HEK293T (cell line): ENCODE data around the gene DACH1.

ENCODE experiments used
- CTCF ChIA-PET: fragments of 350-600 bp; formaldehyde crosslinking; extraction: SDS; loops from one replicate; lab custom pipeline; 2021; ENCODE audit warnings: antibody characterized with exemption, inconsistent platforms; lab: Yijun Ruan, JAX
- POLR2A ChIA-PET: fragments of 350-600 bp; formaldehyde crosslinking; extraction: SDS; loops from one replicate; lab custom pipeline; 2020; ENCODE audit warnings: antibody characterized with exemption, inconsistent platforms; lab: Yijun Ruan, JAX
- DNase-seq: peaks from one replicate; pipeline ENCODE4 v3.0.0; 2012; ENCODE audit warnings: mixed read lengths; ENCODE audit errors: extremely low spot score
- ARNT ChIP-seq: fragments of 450-650 bp; IDR thresholded peaks from 2 replicates; pipeline ENCODE4 v1.6.1; 2017; ENCODE audit warnings: mild to moderate bottlenecking
- BHLHE40 ChIP-seq: fragments of 450-650 bp; IDR thresholded peaks from 2 replicates; pipeline ENCODE4 v1.6.1; 2016; ENCODE audit warnings: mild to moderate bottlenecking, moderate library complexity, borderline replicate concordance
- CTBP1 ChIP-seq: fragments of 450-650 bp; IDR thresholded peaks from 2 replicates; pipeline ENCODE4 v1.6.1; 2016; ENCODE audit warnings: borderline replicate concordance
- ELF4 ChIP-seq: fragments of 450-650 bp; IDR thresholded peaks from 2 replicates; pipeline ENCODE4 v1.6.1; 2017; ENCODE audit warnings: antibody characterized with exemption
- FOXA1 ChIP-seq: fragments of 450-650 bp; IDR thresholded peaks from 2 replicates; pipeline ENCODE4 v1.6.1; 2016; ENCODE audit warnings: mild to moderate bottlenecking
- FOXK2 ChIP-seq: fragments of 450-650 bp; IDR thresholded peaks from 2 replicates; pipeline ENCODE4 v1.6.1; 2016; ENCODE audit warnings: mild to moderate bottlenecking
- FOXM1 ChIP-seq: fragments of 450-650 bp; IDR thresholded peaks from 2 replicates; pipeline ENCODE4 v1.6.1; 2017; ENCODE audit warnings: mild to moderate bottlenecking, borderline replicate concordance
- HDGF ChIP-seq: fragments of 450-650 bp; IDR thresholded peaks from 2 replicates; pipeline ENCODE4 v1.6.1; 2017; ENCODE audit warnings: antibody characterized with exemption, borderline replicate concordance
- L3MBTL2 ChIP-seq: fragments of 450-650 bp; conservative IDR thresholded peaks from 2 replicates; pipeline ENCODE4 v1.6.1; 2016; ENCODE audit warnings: mild to moderate bottlenecking
- LEF1 ChIP-seq: fragments of 450-650 bp; IDR thresholded peaks from 2 replicates; pipeline ENCODE4 v1.6.1; 2017; ENCODE audit warnings: mild to moderate bottlenecking, borderline replicate concordance
- NFRKB ChIP-seq: fragments of 450-650 bp; IDR thresholded peaks from 2 replicates; pipeline ENCODE4 v1.6.1; 2016; ENCODE audit warnings: mild to moderate bottlenecking, moderate library complexity
- SP1 ChIP-seq: fragments of 450-650 bp; IDR thresholded peaks from 2 replicates; pipeline ENCODE4 v1.6.1; 2017
- SUZ12 ChIP-seq: fragments of 450-650 bp; IDR thresholded peaks from 2 replicates; pipeline ENCODE4 v1.6.1; 2016; ENCODE audit warnings: mild to moderate bottlenecking
- TARDBP ChIP-seq: fragments of 450-650 bp; IDR thresholded peaks from 2 replicates; pipeline ENCODE4 v1.6.1; 2016
- ZNF384 ChIP-seq: fragments of 450-650 bp; IDR thresholded peaks from 2 replicates; pipeline ENCODE4 v1.6.1; 2016
- TF ChIP-seq, protein P1 (sequence below): fragments of 450-650 bp; IDR thresholded peaks from 2 replicates; pipeline ENCODE4 v1.6.1; 2016

The DACH1 gene

DNA sequence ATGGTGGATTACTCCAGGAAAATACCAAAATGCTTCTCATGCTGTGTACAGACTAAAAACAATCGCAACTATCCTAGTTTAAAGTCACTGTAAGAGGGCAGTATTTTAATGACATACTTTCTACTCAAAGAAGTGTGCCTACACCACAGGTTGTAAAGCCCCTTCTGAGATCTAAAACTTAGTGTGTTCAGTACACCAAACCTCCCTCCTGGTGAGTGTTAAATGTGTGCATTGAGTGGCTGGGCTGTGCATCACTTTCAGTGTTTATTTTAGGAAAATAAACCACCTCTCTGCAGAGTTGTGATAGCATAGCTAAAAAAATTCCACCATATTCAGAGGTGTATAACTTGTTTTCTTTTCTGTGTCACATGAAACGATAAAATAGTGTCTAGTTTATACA, 263.7 kb downstream of the DACH1 start:
- DNase-seq = peak; percentile 60
- ChIA-PET POLR2A (no interaction called here), CTCF (no interaction called here)
- TF ChIP-seq ZNF384 (no peak), BHLHE40 (no peak; the same call in 1 of the 2 replicates), LEF1 (no peak; the same call in 1 of the 2 replicates), L3MBTL2 (no peak), CTBP1 (peak; percentile 77; the same call in 1 of the 2 replicates), SUZ12 (no peak), ARNT (peak; percentile 45; the same call in 1 of the 2 replicates)
- TF ChIP-seq, protein P1, sequence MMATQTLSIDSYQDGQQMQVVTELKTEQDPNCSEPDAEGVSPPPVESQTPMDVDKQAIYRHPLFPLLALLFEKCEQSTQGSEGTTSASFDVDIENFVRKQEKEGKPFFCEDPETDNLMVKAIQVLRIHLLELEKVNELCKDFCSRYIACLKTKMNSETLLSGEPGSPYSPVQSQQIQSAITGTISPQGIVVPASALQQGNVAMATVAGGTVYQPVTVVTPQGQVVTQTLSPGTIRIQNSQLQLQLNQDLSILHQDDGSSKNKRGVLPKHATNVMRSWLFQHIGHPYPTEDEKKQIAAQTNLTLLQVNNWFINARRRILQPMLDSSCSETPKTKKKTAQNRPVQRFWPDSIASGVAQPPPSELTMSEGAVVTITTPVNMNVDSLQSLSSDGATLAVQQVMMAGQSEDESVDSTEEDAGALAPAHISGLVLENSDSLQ = peak; percentile 64

DNA sequence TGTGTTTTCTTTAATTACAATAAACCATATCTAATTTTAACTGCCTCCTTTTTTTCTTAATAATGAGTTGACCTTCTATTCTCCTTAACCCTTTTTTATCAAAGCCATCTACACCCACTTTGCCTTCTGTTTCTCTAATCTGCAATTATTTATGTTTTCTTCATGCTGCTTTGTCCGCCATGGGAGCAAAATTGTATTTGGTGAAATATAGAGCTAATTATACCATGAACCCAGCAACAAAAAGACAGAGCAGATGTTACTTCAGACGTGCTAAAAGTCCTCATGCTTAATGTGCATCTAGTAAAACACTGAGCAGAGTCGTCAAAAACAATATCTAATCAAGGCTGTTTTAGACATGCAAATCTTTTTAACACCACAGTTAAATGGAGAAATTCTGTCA, 264.7 kb downstream of the DACH1 start:
- POLR2A ChIA-PET = no interaction called here
- no peak for TF ChIP-seq ZNF384
- no peak for TF ChIP-seq FOXA1
- no peak for TF ChIP-seq ELF4
- no peak for TF ChIP-seq HDGF
- TF ChIP-seq CTBP1 = no peak
- TF ChIP-seq BHLHE40 = no peak
- TF ChIP-seq SUZ12 = no peak
- TF ChIP-seq, protein P1 = no peak
- no peak for TF ChIP-seq ARNT
- TF ChIP-seq FOXM1 = no peak
- TF ChIP-seq FOXK2 = no peak
- TF ChIP-seq SP1 = no peak
- TF ChIP-seq L3MBTL2 = no peak
- no peak for TF ChIP-seq NFRKB
- TF ChIP-seq TARDBP = no peak
- TF ChIP-seq LEF1 = no peak
- CTCF ChIA-PET = no interaction called here
- no peak for DNase-seq

DNA sequence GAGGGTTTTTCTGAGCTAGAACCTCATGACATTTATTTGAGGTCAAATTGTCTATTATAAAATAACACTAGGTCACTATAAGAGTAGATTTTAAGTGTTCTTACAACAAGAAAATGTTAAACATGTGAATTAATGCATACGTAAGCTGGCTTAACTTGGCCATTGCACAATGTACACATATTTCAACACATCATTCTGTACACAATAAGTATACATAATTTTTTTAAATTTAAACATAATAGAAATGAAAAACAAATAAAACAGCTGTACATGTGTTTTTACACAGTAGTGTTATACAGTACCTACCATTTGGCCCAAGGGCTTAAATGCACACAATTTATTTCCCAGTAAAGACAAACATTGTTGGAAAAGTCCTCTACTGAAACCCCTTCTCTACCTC, 269.9 kb downstream of the DACH1 start:
- TF ChIP-seq FOXK2 (no peak), ELF4 (no peak), FOXA1 (no peak), ARNT (no peak), BHLHE40 (no peak), HDGF (no peak), SUZ12 (no peak), LEF1 (no peak), FOXM1 (no peak), CTBP1 (no peak), ZNF384 (no peak), SP1 (no peak)
- CTCF ChIA-PET = no interaction called here
- DNase-seq = no peak
- POLR2A ChIA-PET = interaction anchor here (0.8 kb wide), 1 partner anchor 268 kb away, joined by 4 read pairs; no protein-coding TSS in a partner anchor

DNA sequence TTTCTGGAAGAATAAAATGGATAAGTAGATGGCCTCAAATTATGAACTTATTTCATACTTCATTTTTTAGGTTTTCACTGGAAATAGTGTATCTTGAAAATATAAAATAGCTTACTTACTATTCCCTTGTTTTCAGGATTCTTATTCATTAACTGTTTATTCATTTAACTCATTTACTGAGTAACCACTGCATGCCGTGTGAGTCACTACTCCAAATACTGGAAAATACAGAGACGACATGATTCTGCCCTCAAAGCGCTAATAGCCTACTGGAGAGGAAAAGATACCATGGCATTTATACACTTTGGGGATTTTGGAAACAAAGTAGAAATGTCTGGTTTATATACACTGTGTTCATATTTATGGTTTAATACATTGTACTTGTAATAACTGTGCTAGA, 270.9 kb downstream of the DACH1 start:
- ChIA-PET POLR2A (no interaction called here), CTCF (no interaction called here)
- TF ChIP-seq ZNF384 (no peak), FOXA1 (no peak), FOXM1 (no peak), L3MBTL2 (no peak), LEF1 (no peak), FOXK2 (no peak), HDGF (no peak), SP1 (no peak), CTBP1 (no peak), TARDBP (no peak), NFRKB (no peak), ARNT (no peak), ELF4 (no peak), SUZ12 (no peak), BHLHE40 (no peak)
- TF ChIP-seq, protein P1 = no peak
- DNase-seq = no peak

- DNase-seq = no peak
- ChIA-PET POLR2A (no interaction called here), CTCF (no interaction called here)
- TF ChIP-seq SP1 (no peak), LEF1 (no peak), ZNF384 (no peak), BHLHE40 (no peak), NFRKB (no peak), ARNT (no peak), TARDBP (no peak), HDGF (no peak), FOXM1 (no peak), FOXK2 (no peak), ELF4 (no peak), L3MBTL2 (no peak), CTBP1 (no peak)
- TF ChIP-seq, protein P1 = no peak
Observed at GRCh38 chr13:71593566-71593965, 273.4 kb downstream of the DACH1 start.

GRCh38 chr13:71591374-71591773, 275.6 kb downstream of the DACH1 start:
- no peak for TF ChIP-seq SP1
- no peak for TF ChIP-seq TARDBP
- no peak for TF ChIP-seq NFRKB
- TF ChIP-seq FOXK2 = no peak
- no peak for TF ChIP-seq CTBP1
- no peak for TF ChIP-seq ELF4
- TF ChIP-seq L3MBTL2 = no peak
- TF ChIP-seq HDGF = no peak
- TF ChIP-seq ARNT = no peak
- no peak for TF ChIP-seq SUZ12
- TF ChIP-seq LEF1 = no peak
- TF ChIP-seq FOXM1 = no peak
- TF ChIP-seq, protein P1 = no peak
- TF ChIP-seq BHLHE40 = no peak
- no peak for TF ChIP-seq ZNF384
- no peak for TF ChIP-seq FOXA1
- CTCF ChIA-PET = no interaction called here
- POLR2A ChIA-PET = no interaction called here
- DNase-seq = no peak
